ENCODE measurements around the gene LRRC3. TPM values are rescaled to one million over a fixed set of nuclear protein-coding genes. Genes with fewer than 3 reads are reported as not detected.

The LRRC3 gene
- total RNA-seq, 2 donors from 2014 or later, result 2.0 to 2.7 TPM

- H3K27ac ChIP-seq, result no peak overlapping the region
- no peaks in the 10 kb centered on the region for H3K9me3 ChIP-seq
- intact Hi-C loops (cut with DNase I), result no loop called here
- DNase-seq, result no peak
- no peak overlapping the region for H3K4me3 ChIP-seq
- no peak for TF ChIP-seq CTCF (IDR thresholded peaks at IDR 0.05)
- no peak overlapping the region for H3K9ac ChIP-seq (ENCODE audit: low read depth in 2 of 2, low read length in 2 of 2)
- H3K27me3 ChIP-seq, result no peaks in the 10 kb centered on the region
- no peaks in the 10 kb centered on the region for H3K4me1 ChIP-seq
- no peaks in the 10 kb centered on the region for H3K36me3 ChIP-seq
Observed at GRCh38 chr21:44418108-44418875, 37.0 kb upstream of the LRRC3 start.

- no peaks in the 10 kb centered on the region for H3K4me1 ChIP-seq
- H3K9me3 ChIP-seq, result no peaks in the 10 kb centered on the region
- no peak overlapping the region for H3K27ac ChIP-seq
- H3K9ac ChIP-seq (ENCODE audit: low read depth in 2 of 2, low read length in 2 of 2), result no peak overlapping the region
- no peak for TF ChIP-seq CTCF (IDR thresholded peaks at IDR 0.05)
- H3K27me3 ChIP-seq, result no peaks in the 10 kb centered on the region
- H3K4me3 ChIP-seq, result no peak overlapping the region
- H3K36me3 ChIP-seq, result no peaks in the 10 kb centered on the region
- intact Hi-C loops (cut with DNase I), result no loop called here
- no peak for DNase-seq
Observed at GRCh38 chr21:44418876-44419230, 36.5 kb upstream of the LRRC3 start.

- H3K27ac ChIP-seq, result no peak overlapping the region
- DNase-seq, result no peak
- intact Hi-C loops (cut with DNase I), result no loop called here
Observed at GRCh38 chr21:44419679-44420078, 35.6 kb upstream of the LRRC3 start.

GRCh38 chr21:44420416-44421205 lies 34.7 kb upstream of the LRRC3 start:
- H3K4me3 ChIP-seq, result no peak overlapping the region
- H3K27me3 ChIP-seq, result no peaks in the 10 kb centered on the region
- no peak overlapping the region for H3K9ac ChIP-seq (ENCODE audit: low read depth in 2 of 2, low read length in 2 of 2)
- no peak overlapping the region for H3K27ac ChIP-seq
- no peaks in the 10 kb centered on the region for H3K4me1 ChIP-seq
- no peaks in the 10 kb centered on the region for H3K36me3 ChIP-seq
- intact Hi-C loops (cut with DNase I), result no loop called here
- TF ChIP-seq CTCF (IDR thresholded peaks at IDR 0.05), result no peak
- no peak for DNase-seq
- H3K9me3 ChIP-seq, result no peaks in the 10 kb centered on the region

More at GRCh38 chr21:44419679-44420078, 35.6 kb upstream of the LRRC3 start:
- no peak overlapping the region for H3K4me3 ChIP-seq
- no peaks in the 10 kb centered on the region for H3K4me1 ChIP-seq
- H3K27me3 ChIP-seq, result no peaks in the 10 kb centered on the region
- TF ChIP-seq CTCF (IDR thresholded peaks at IDR 0.05), result no peak
- H3K36me3 ChIP-seq, result no peaks in the 10 kb centered on the region
- H3K9ac ChIP-seq (ENCODE audit: low read depth in 2 of 2, low read length in 2 of 2), result no peak overlapping the region
- no peaks in the 10 kb centered on the region for H3K9me3 ChIP-seq

- intact Hi-C loops (cut with DNase I), result no loop called here
Observed at GRCh38 chr21:44421901-44422840, 33.1 kb upstream of the LRRC3 start.

More at GRCh38 chr21:44421901-44422840, 33.1 kb upstream of the LRRC3 start:
- Histone ChIP-seq H3K9me3 (no peaks in the 10 kb centered on the region), H3K27ac (no peak overlapping the region), H3K27me3 (no peaks in the 10 kb centered on the region), H3K4me1 (no peaks in the 10 kb centered on the region), H3K4me3 (no peak overlapping the region), H3K36me3 (no peaks in the 10 kb centered on the region), H3K9ac (ENCODE audit: low read depth in 2 of 2, low read length in 2 of 2) (no peak overlapping the region)
- DNase-seq, result no peak
- TF ChIP-seq CTCF (IDR thresholded peaks at IDR 0.05), result no peak
